ENCODE results near the gene MMP19.
"Not testable (repeated sequence)": the region's sequence is repeated elsewhere in the genome, so short reads cannot be mapped to it uniquely, and the experiment has no call there.

MMP19 gene

GRCh38 chr12:55842681-55843429 lies at the start of gene MMP19:
Gene MMP19, minus strand, starts transcription at chr12:55842936. Its CDS starts 106 bp downstream, at chr12:55842830.
- Histone ChIP-seq H3K4me3 (ENCODE audit: low read depth in 1 of 2, low read length in 2 of 2) (peak within 1 kb of the TSS in 1 of 2 donors; percentile 47), H3K4me1 (ENCODE audit: insufficient read depth, low read length) (no peaks in the 10 kb centered on the region), H3K36me3 (ENCODE audit: insufficient read depth, low read length) (no peaks in the 10 kb centered on the region), H3K27ac (ENCODE audit: low read depth, low read length) (no peak within 1 kb of the TSS), H3K27me3 (ENCODE audit: control insufficient read depth in 1 of 2, insufficient read depth in 2 of 2, low read length in 2 of 2) (no peaks in the 10 kb centered on the region), H3K9ac (ENCODE audit: low read length) (peak within 1 kb of the TSS; percentile 44), H3K9me3 (ENCODE audit: low read length) (no peaks in the 10 kb centered on the region)

DNA sequence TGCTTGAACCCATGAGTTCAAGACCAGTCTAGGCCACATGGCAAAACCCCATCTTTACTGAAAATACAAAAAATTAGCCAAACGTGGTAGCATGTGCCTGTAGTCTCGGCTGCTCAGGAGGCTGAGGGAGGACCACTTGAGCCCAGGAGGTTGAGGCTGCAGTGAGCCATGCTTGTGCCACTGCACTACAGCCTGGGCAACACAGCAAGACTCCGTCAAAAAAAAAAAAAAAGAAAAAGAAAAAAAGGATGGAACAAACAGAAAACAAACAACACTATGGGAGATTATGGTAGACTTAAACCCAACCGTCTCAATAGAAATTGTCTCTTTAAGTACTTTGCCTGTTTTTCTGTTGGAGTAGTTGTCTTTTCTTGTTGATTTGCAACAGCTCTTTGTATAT lies 48.6 kb upstream of the MMP19 start:
- Histone ChIP-seq H3K9me3 (ENCODE audit: low read length) (no peaks in the 10 kb centered on the region), H3K4me1 (ENCODE audit: insufficient read depth, low read length) (no peaks in the 10 kb centered on the region), H3K4me3 (ENCODE audit: low read depth in 1 of 2, low read length in 2 of 2) (no peak overlapping the region), H3K36me3 (ENCODE audit: insufficient read depth, low read length) (no peaks in the 10 kb centered on the region), H3K9ac (ENCODE audit: low read length) (no peak overlapping the region), H3K27ac (ENCODE audit: low read depth, low read length) (no peak overlapping the region), H3K27me3 (ENCODE audit: control insufficient read depth in 1 of 2, insufficient read depth in 2 of 2, low read length in 2 of 2) (no peaks in the 10 kb centered on the region)

DNA sequence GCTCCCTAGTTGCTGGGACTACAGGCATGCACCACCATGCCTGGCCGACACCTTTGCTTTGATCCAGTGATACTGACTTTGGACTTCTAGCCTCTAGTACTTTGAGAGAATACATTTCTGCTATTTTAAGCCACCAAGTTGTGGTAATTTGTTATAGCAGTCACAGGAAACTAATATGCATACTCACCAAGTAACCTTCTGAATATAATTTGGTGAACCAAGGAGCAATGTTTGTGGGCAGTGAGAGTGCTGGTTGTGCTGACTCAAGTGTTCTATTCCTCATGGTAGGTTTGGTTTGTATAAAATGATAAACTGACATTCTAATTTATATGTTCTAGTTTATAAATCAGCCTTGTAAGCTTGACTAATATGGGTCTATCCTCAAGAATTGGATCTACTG lies 42.4 kb upstream of the MMP19 start:
- no peaks in the 10 kb centered on the region for H3K9me3 ChIP-seq (ENCODE audit: low read length)
- no peak overlapping the region for H3K4me3 ChIP-seq (ENCODE audit: low read depth in 1 of 2, low read length in 2 of 2)
- no peaks in the 10 kb centered on the region for H3K36me3 ChIP-seq (ENCODE audit: insufficient read depth, low read length)
- no peaks in the 10 kb centered on the region for H3K4me1 ChIP-seq (ENCODE audit: insufficient read depth, low read length)
- no peak overlapping the region for H3K27ac ChIP-seq (ENCODE audit: low read depth, low read length)
- no peaks in the 10 kb centered on the region for H3K27me3 ChIP-seq (ENCODE audit: control insufficient read depth in 1 of 2, insufficient read depth in 2 of 2, low read length in 2 of 2)
- no peak overlapping the region for H3K9ac ChIP-seq (ENCODE audit: low read length)

DNA sequence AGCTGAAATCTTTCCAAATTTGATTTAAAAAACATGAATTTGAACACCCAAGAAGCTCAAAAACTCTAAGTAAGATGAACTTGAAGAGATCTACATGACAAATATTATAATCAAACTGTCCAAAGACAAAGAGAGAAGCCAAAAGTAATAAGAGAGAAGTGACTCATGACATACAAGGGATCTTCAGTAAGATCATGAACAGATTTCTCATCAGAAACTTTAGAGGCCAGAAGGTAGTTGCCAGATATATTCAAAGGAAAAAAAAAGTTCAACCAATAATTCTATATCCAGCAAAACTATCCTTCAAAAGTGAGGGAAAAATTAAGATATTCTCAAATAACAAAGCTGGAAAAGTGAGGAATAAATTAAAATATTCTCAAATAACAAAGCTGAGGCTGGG lies 35.1 kb upstream of the MMP19 start:
- H3K36me3 ChIP-seq (ENCODE audit: insufficient read depth, low read length): no peaks in the 10 kb centered on the region
- H3K9me3 ChIP-seq (ENCODE audit: low read length): no peaks in the 10 kb centered on the region
- H3K27me3 ChIP-seq (ENCODE audit: control insufficient read depth in 1 of 2, insufficient read depth in 2 of 2, low read length in 2 of 2): no peaks in the 10 kb centered on the region
- no peak overlapping the region for H3K9ac ChIP-seq (ENCODE audit: low read length)
- no peak overlapping the region for H3K4me3 ChIP-seq (ENCODE audit: low read depth in 1 of 2, low read length in 2 of 2)
- H3K4me1 ChIP-seq (ENCODE audit: insufficient read depth, low read length): no peaks in the 10 kb centered on the region
- H3K27ac ChIP-seq (ENCODE audit: low read depth, low read length): no peak overlapping the region

- no peak overlapping the region for H3K4me3 ChIP-seq (ENCODE audit: low read depth in 1 of 2, low read length in 2 of 2)
- H3K27ac ChIP-seq (ENCODE audit: low read depth, low read length): no peak overlapping the region
- no peaks in the 10 kb centered on the region for H3K27me3 ChIP-seq (ENCODE audit: control insufficient read depth in 1 of 2, insufficient read depth in 2 of 2, low read length in 2 of 2)
- H3K36me3 ChIP-seq (ENCODE audit: insufficient read depth, low read length): no peaks in the 10 kb centered on the region
- no peaks in the 10 kb centered on the region for H3K9me3 ChIP-seq (ENCODE audit: low read length)
- no peaks in the 10 kb centered on the region for H3K4me1 ChIP-seq (ENCODE audit: insufficient read depth, low read length)
- no peak overlapping the region for H3K9ac ChIP-seq (ENCODE audit: low read length)
These were observed 33.1 kb upstream of the MMP19 start for GRCh38 chr12:55875704-55876467.

GRCh38 chr12:55874443-55874842 lies 31.7 kb upstream of the MMP19 start:
- H3K27me3 ChIP-seq (ENCODE audit: control insufficient read depth in 1 of 2, insufficient read depth in 2 of 2, low read length in 2 of 2): no peaks in the 10 kb centered on the region
- H3K4me1 ChIP-seq (ENCODE audit: insufficient read depth, low read length): no peaks in the 10 kb centered on the region
- H3K27ac ChIP-seq (ENCODE audit: low read depth, low read length): no peak overlapping the region
- H3K9me3 ChIP-seq (ENCODE audit: low read length): no peaks in the 10 kb centered on the region
- no peak overlapping the region for H3K4me3 ChIP-seq (ENCODE audit: low read depth in 1 of 2, low read length in 2 of 2)
- no peaks in the 10 kb centered on the region for H3K36me3 ChIP-seq (ENCODE audit: insufficient read depth, low read length)
- no peak overlapping the region for H3K9ac ChIP-seq (ENCODE audit: low read length)

DNA sequence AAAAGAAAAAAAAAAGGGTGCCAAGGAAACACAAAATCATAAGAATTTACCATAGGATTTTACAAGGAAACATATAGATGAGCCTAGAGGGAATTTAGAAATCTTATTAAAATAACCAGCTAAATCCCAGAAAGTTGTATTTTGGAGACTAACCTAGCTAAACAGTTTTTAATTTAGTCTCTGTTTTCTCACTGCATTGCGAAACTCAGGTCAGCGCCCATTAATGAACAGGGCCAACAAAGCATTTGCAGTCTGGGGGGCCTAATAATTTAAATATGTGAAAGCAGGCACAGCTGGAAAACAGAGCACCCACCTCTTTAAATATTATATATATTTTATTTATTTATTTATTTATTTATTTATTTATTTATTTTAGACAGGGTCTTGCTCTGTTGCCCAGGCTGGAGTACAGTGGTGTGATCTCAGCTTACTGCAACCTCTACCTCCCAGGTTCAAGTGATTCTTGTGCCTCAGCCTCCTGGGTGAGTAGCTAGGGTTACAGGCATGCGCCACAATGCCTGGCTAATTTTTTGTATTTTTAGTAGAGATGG lies 23.8 kb upstream of the MMP19 start:
- H3K4me1 ChIP-seq (ENCODE audit: insufficient read depth, low read length); H3K4me3 ChIP-seq (ENCODE audit: low read depth in 1 of 2, low read length in 2 of 2); H3K27me3 ChIP-seq (ENCODE audit: control insufficient read depth in 1 of 2, insufficient read depth in 2 of 2, low read length in 2 of 2); H3K9ac ChIP-seq (ENCODE audit: low read length); H3K9me3 ChIP-seq (ENCODE audit: low read length); H3K36me3 ChIP-seq (ENCODE audit: insufficient read depth, low read length); H3K27ac ChIP-seq (ENCODE audit: low read depth, low read length): not testable (repeated sequence)

GRCh38 chr12:55865327-55865726 lies 22.6 kb upstream of the MMP19 start:
- Histone ChIP-seq H3K27me3 (ENCODE audit: control insufficient read depth in 1 of 2, insufficient read depth in 2 of 2, low read length in 2 of 2) (no peaks in the 10 kb centered on the region), H3K9me3 (ENCODE audit: low read length) (no peaks in the 10 kb centered on the region), H3K36me3 (ENCODE audit: insufficient read depth, low read length) (no peaks in the 10 kb centered on the region), H3K27ac (ENCODE audit: low read depth, low read length) (no peak overlapping the region), H3K9ac (ENCODE audit: low read length) (no peak overlapping the region), H3K4me3 (ENCODE audit: low read depth in 1 of 2, low read length in 2 of 2) (no peak overlapping the region), H3K4me1 (ENCODE audit: insufficient read depth, low read length) (no peaks in the 10 kb centered on the region)

DNA sequence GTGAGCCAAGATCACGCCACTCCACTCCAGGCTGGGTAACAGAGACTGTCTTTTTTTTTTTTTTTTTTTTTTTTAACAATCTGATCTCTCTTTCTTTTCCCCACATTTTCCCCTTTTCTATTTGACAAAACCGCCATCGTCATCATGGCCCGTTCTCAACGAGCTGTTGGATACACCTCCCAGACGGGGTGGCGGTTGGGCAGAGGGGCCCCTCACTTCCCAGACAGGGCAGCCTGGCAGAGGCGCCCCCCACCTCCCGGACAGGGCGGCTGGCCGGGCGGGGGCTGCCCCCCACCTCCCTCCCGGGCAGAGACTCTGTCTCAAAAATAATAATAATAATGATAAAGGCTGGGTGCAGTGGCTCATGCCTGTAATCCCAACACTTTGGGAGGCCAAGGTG lies 20.2 kb upstream of the MMP19 start:
- not testable (repeated sequence) for H3K36me3 ChIP-seq (ENCODE audit: insufficient read depth, low read length); H3K4me3 ChIP-seq (ENCODE audit: low read depth in 1 of 2, low read length in 2 of 2); H3K27ac ChIP-seq (ENCODE audit: low read depth, low read length); H3K9ac ChIP-seq (ENCODE audit: low read length); H3K9me3 ChIP-seq (ENCODE audit: low read length); H3K4me1 ChIP-seq (ENCODE audit: insufficient read depth, low read length); H3K27me3 ChIP-seq (ENCODE audit: control insufficient read depth in 1 of 2, insufficient read depth in 2 of 2, low read length in 2 of 2)

- H3K27me3 ChIP-seq (ENCODE audit: control insufficient read depth in 1 of 2, insufficient read depth in 2 of 2, low read length in 2 of 2): no peaks in the 10 kb centered on the region
- H3K36me3 ChIP-seq (ENCODE audit: insufficient read depth, low read length): no peaks in the 10 kb centered on the region
- H3K27ac ChIP-seq (ENCODE audit: low read depth, low read length): no peak overlapping the region
- H3K9ac ChIP-seq (ENCODE audit: low read length): no peak overlapping the region
- no peaks in the 10 kb centered on the region for H3K4me1 ChIP-seq (ENCODE audit: insufficient read depth, low read length)
- H3K9me3 ChIP-seq (ENCODE audit: low read length): no peaks in the 10 kb centered on the region
- H3K4me3 ChIP-seq (ENCODE audit: low read depth in 1 of 2, low read length in 2 of 2): no peak overlapping the region
These were observed 19.6 kb upstream of the MMP19 start for GRCh38 chr12:55862286-55862685.

DNA sequence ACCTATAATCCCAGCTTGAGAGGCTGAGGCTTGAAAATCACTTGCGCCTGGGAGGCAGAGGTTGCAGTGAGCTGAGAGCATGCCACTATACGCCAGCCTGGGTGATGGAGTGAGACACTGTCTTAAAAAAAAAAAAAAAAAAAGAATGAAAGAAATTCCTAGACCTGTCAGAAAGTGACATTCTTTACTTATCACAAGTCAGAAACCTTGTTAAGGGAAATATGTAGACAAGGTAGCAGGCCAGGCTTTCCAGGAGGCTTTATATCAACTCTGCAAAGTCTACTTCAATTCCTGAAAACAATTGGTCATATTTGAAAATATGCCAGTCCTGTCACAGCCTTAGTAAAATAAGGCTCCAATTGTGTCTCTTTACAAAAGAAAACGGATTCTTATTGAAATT lies 19.1 kb upstream of the MMP19 start:
- Histone ChIP-seq H3K9me3 (ENCODE audit: low read length) (no peaks in the 10 kb centered on the region), H3K4me3 (ENCODE audit: low read depth in 1 of 2, low read length in 2 of 2) (no peak overlapping the region), H3K4me1 (ENCODE audit: insufficient read depth, low read length) (no peaks in the 10 kb centered on the region), H3K27ac (ENCODE audit: low read depth, low read length) (no peak overlapping the region), H3K36me3 (ENCODE audit: insufficient read depth, low read length) (no peaks in the 10 kb centered on the region), H3K9ac (ENCODE audit: low read length) (no peak overlapping the region), H3K27me3 (ENCODE audit: control insufficient read depth in 1 of 2, insufficient read depth in 2 of 2, low read length in 2 of 2) (no peaks in the 10 kb centered on the region)
